Keratinocyte (primary cell): ENCODE data around the gene ARID3C.

Experiments used
- EZH2 ChIP-seq: IDR thresholded peaks from one replicate; pipeline ENCODE4 v1.6.1; 2012; ENCODE audit warnings: inconsistent platforms, mild to moderate bottlenecking, low read length, moderate library complexity
- TF ChIP-seq, protein P1 (sequence below), 3 experiments: IDR thresholded peaks in 1 of 3; conservative IDR thresholded peaks in 1 of 3; optimal IDR thresholded peaks in 1 of 3; 2 replicates in 2 of 3; 3 replicates in 1 of 3; pipeline versions ENCODE3 to v1.5.1; 2011; ENCODE audit warnings: low read length in 3 of 3, mild to moderate bottlenecking in 3 of 3, moderate library complexity in 2 of 3, control low read depth in 1 of 3, inconsistent platforms in 1 of 3; ENCODE audit not compliant: insufficient read depth in 2 of 3; ENCODE audit errors: extremely low read depth in 1 of 3

DNA sequence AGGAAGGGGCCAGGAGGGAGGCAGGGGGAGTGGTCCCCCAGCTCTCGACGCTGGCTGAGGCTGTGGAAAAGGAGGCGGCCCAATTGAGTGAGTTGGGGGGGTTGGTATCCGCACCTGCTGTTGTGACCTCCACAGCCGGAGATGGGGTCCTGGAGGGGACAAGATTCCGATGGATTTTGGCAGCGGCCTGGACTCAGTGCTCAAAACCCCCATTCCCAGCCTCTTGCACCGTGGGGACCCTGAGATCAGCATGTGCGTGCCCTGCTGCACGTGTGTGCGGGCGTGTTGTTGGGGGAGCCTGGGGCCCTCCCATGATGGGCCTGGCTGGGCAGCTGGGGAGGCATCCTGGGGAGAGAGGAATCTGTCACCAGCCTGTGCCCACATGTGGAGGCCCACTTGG, 54.3 kb downstream of the ARID3C start:
- TF ChIP-seq, protein P1, sequence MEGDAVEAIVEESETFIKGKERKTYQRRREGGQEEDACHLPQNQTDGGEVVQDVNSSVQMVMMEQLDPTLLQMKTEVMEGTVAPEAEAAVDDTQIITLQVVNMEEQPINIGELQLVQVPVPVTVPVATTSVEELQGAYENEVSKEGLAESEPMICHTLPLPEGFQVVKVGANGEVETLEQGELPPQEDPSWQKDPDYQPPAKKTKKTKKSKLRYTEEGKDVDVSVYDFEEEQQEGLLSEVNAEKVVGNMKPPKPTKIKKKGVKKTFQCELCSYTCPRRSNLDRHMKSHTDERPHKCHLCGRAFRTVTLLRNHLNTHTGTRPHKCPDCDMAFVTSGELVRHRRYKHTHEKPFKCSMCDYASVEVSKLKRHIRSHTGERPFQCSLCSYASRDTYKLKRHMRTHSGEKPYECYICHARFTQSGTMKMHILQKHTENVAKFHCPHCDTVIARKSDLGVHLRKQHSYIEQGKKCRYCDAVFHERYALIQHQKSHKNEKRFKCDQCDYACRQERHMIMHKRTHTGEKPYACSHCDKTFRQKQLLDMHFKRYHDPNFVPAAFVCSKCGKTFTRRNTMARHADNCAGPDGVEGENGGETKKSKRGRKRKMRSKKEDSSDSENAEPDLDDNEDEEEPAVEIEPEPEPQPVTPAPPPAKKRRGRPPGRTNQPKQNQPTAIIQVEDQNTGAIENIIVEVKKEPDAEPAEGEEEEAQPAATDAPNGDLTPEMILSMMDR (optimal IDR thresholded peaks at IDR 0.05 in 1 of 3, IDR thresholded peaks at IDR 0.05 in 1 of 3, conservative IDR thresholded peaks at IDR 0.05 in 1 of 3; ENCODE audit: extremely low read depth in 1 of 3, insufficient read depth in 2 of 3, low read length in 3 of 3): no peak
- TF ChIP-seq EZH2: no peak
